Ascending aorta (tissue), 2 donors: ENCODE results near the gene ERFE. TPM values are rescaled to one million over a fixed set of nuclear protein-coding genes. Genes with fewer than 3 reads are reported as not detected.

Experiments
- DNase-seq, 2 donors: peaks; one replicate each; pipeline ENCODE4 v3.0.0-alpha.2; 2019; ENCODE audit warnings: low spot score in 2 of 2
- H3K27ac ChIP-seq, 2 donors: fragments of 200-600 bp; sonication (generic); one replicate each; pipeline ENCODE4 v1.5.1; 2016 to 2017; ENCODE audit warnings: mild to moderate bottlenecking in 1 of 2
- H3K27me3 ChIP-seq: fragments of 200-600 bp; sonication (generic); one replicate; pipeline ENCODE4 v1.5.1; 2017
- H3K36me3 ChIP-seq, 2 donors: fragments of 200-600 bp; sonication (generic); one replicate each; pipeline ENCODE4 v1.5.1; 2016
- H3K4me1 ChIP-seq, 2 donors: fragments of 200-600 bp; sonication (generic); one replicate each; pipeline ENCODE4 v1.5.1; 2016 to 2017; ENCODE audit warnings: mild to moderate bottlenecking in 1 of 2
- H3K4me3 ChIP-seq, 2 donors: fragments of 200-600 bp; sonication (generic); one replicate each; pipeline ENCODE4 v1.5.1; 2016 to 2017; ENCODE audit warnings: mild to moderate bottlenecking in 1 of 2
- H3K9me3 ChIP-seq, 2 donors: fragments of 200-600 bp; sonication (generic); one replicate each; pipeline ENCODE4 v1.5.1; 2016
- intact Hi-C: fragments of 100-400 bp; cut with DNase I; formaldehyde crosslinking; loops from one replicate; pipeline ENCODE4 v1.15.1; 2023
- total RNA-seq: library from RNA; depleted of rRNA; stranded (reverse); fragments of >200 nt; gene quantifications from one replicate; pipeline ENCODE4 v1.1.0, GENCODE V29; 2016
- TF ChIP-seq, protein P1 (sequence below), 3 experiments: fragments of 200-600 bp in 2 of 3; fragments of 450-650 bp in 1 of 3; sonication (generic) in 2 of 3; IDR thresholded peaks; one replicate each; pipeline ENCODE4 v1.5.1; 2016 to 2019; ENCODE audit warnings: antibody characterized with exemption in 3 of 3, mild to moderate bottlenecking in 1 of 3, moderate library complexity in 1 of 3

Gene ERFE
- total RNA-seq, 1 donor from 2014 or later, result 3.3 TPM

DNA sequence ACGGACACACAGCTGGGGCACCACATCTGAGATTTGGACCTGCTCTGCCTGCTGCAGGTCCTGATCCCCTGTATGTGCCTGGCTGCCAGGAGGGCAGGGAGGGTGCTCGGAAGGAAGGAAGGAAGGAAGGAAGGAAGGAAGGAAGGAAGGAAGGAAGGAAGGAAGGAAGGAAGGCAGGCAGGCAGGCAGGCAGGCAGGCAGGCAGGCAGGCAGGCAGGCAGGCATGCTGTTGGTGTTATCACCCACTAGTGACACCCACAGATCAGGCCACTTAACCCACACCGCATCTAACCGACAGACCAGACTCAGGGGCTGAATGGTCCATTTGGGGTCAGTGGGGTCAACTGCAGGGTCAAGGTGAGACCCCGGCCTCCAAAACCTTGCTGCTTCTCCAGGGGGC lies 14.5 kb upstream of the ERFE start:
- TF ChIP-seq, protein P1, sequence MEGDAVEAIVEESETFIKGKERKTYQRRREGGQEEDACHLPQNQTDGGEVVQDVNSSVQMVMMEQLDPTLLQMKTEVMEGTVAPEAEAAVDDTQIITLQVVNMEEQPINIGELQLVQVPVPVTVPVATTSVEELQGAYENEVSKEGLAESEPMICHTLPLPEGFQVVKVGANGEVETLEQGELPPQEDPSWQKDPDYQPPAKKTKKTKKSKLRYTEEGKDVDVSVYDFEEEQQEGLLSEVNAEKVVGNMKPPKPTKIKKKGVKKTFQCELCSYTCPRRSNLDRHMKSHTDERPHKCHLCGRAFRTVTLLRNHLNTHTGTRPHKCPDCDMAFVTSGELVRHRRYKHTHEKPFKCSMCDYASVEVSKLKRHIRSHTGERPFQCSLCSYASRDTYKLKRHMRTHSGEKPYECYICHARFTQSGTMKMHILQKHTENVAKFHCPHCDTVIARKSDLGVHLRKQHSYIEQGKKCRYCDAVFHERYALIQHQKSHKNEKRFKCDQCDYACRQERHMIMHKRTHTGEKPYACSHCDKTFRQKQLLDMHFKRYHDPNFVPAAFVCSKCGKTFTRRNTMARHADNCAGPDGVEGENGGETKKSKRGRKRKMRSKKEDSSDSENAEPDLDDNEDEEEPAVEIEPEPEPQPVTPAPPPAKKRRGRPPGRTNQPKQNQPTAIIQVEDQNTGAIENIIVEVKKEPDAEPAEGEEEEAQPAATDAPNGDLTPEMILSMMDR (IDR thresholded peaks at IDR 0.05), result no peak
- intact Hi-C loops, result loop anchor here (10.0 kb wide), 1 partner anchor 289 kb away; the partner anchor contains the start of gene RAMP1
- Histone ChIP-seq H3K9me3 (no peaks in the 10 kb centered on the region), H3K27me3 (no peaks in the 10 kb centered on the region), H3K36me3 (peaks cover 10 to 13% of the 10 kb centered on the region in 2 donors), H3K4me1 (peaks cover 16 to 31% of the 10 kb centered on the region in 2 donors), H3K4me3 (no peak overlapping the region), H3K27ac (peak overlapping the region; percentile 69 to 73)
- DNase-seq, result no peak

DNA sequence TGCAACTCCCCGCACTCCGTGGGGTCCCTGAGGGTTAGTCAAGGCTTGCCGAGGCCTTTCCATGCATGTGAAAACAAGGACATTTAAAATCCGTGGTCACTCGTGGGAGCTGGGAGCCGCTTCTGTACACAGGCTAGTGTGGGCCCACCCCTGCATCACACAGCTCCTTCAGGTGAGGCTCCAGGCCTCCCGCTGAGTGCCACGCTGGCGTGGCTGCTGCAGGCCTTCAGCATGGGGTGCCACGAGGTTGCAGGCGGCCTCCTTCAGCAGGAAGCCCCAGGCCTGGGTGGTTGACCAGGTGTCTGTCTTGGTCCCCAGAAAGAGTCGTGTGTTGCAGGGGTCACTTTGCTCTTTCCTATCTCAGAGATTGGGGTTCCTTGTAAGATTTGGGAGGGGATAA lies 13.7 kb upstream of the ERFE start:
- Histone ChIP-seq H3K4me1 (peaks cover 11 to 31% of the 10 kb centered on the region in 2 donors), H3K27me3 (no peaks in the 10 kb centered on the region), H3K36me3 (peaks cover 10 to 13% of the 10 kb centered on the region in 2 donors), H3K9me3 (no peaks in the 10 kb centered on the region), H3K4me3 (no peak overlapping the region), H3K27ac (peak overlapping the region in 1 of 2 donors; percentile 73)
- intact Hi-C loops, result loop anchor here (10.0 kb wide), 1 partner anchor 290 kb away; the partner anchor contains the start of gene RAMP1
- TF ChIP-seq, protein P1 (IDR thresholded peaks at IDR 0.05), result no peak
- no peak for DNase-seq

DNA sequence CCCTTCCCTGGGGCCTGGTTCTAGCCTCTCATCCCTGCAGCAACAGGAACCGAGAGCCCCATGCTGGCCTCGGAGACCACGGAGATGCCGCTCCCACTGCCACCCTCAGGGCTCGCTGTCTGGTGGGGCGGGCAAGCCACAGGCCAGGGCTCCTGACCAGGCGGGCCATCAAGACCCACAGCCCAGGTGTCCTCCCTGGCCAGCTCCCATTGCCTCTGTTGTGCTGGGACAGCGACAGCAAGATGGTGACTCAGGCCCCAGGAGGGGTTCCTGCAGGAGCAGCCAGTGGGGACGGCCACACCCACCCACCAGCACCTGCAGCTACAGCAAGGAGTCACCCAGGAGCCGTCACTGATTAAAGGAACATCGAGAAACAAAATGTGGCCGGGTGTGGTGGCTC lies 12.9 kb upstream of the ERFE start:
- TF ChIP-seq, protein P1 (IDR thresholded peaks at IDR 0.05), result no peak
- Histone ChIP-seq H3K9me3 (no peaks in the 10 kb centered on the region), H3K27me3 (no peaks in the 10 kb centered on the region), H3K36me3 (peaks cover 12 to 14% of the 10 kb centered on the region in 2 donors), H3K4me1 (peaks cover 11 to 30% of the 10 kb centered on the region in 2 donors), H3K4me3 (no peak overlapping the region), H3K27ac (no peak overlapping the region)
- no peak for DNase-seq
- intact Hi-C loops, result loop anchor here (10.0 kb wide), 1 partner anchor 291 kb away; the partner anchor contains the start of gene RAMP1

DNA sequence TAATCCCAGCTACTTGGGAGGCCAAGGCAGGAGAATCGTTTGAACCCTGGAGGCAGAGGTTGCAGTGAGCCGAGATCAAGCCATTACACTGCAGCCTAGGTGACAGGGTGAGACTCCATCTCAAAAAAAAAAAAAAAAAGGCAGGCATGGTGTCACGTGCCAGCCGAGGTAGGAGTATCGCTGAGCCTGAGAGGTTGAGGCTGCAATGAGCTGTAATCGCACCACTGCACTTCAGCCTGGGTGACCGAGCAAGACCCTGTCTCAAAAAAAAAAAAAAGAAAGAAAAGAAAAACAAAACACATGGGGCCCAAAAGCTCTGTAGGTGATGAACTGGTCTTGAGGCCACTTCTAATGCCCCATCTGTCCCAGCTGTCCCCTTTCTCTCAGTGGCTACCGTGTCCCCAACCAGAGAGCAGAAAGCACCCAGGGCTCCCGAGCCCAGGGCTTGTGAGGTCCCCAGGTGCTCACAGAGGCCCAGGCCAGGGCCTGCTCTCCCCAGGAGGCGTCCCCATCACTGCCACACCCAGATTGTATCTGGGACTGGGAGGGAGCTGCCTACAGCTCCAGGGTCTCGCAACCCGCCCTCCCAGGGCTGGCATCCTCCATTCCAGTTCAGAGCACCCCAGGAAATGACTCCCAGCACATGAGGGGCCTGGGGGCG lies 11.8 kb upstream of the ERFE start:
- TF ChIP-seq, protein P1 (IDR thresholded peaks at IDR 0.05), result no peak
- peaks cover 14 to 18% of the 10 kb centered on the region in 2 donors for H3K36me3 ChIP-seq
- H3K9me3 ChIP-seq, result no peaks in the 10 kb centered on the region
- DNase-seq, result no peak
- intact Hi-C loops, result loop anchor here (10.0 kb wide), 1 partner anchor 292 kb away; the partner anchor contains the start of gene RAMP1
- H3K27me3 ChIP-seq, result no peaks in the 10 kb centered on the region
- H3K4me1 ChIP-seq, result peaks cover 8 to 19% of the 10 kb centered on the region in 2 donors
- no peak overlapping the region for H3K27ac ChIP-seq
- no peak overlapping the region for H3K4me3 ChIP-seq

DNA sequence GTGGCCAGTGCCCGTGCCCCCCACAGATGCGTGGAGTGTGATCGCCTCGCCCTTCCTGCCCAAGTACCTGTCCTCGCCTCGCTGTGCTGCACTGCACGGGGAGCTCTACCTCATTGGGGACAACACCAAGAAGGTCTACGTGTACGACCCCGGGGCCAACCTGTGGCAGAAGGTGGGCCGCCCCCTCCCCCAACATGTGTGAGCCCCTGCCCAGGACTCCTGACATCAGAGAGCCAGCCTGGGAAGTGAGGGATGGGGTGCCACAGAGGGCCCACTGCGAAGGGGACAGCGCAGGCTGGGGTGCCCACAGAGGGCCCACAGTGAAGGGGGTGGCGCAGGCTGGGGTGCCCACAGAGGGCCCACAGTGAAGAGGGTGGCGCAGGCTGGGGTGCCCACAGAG lies 9.8 kb upstream of the ERFE start:
- intact Hi-C loops, result loop anchor here (10.0 kb wide), 1 partner anchor 294 kb away; the partner anchor contains the start of gene RAMP1

More for the DNA sequence above, 9.8 kb upstream of the ERFE start:
- DNase-seq, result no peak
- Histone ChIP-seq H3K36me3 (peaks cover 12 to 14% of the 10 kb centered on the region in 2 donors), H3K4me3 (no peak overlapping the region), H3K27me3 (no peaks in the 10 kb centered on the region), H3K27ac (no peak overlapping the region), H3K4me1 (peaks cover 0 to 2% of the 10 kb centered on the region in 2 donors), H3K9me3 (no peaks in the 10 kb centered on the region)
- TF ChIP-seq, protein P1 (IDR thresholded peaks at IDR 0.05), result no peak
